Fibroblast of villous mesenchyme (primary cell): ENCODE data around the gene CAMK2G. TPM values are rescaled to one million over a fixed set of nuclear protein-coding genes. Genes with fewer than 3 reads are reported as not detected.
"Not testable (repeated sequence)": the region's sequence is repeated elsewhere in the genome, so short reads cannot be mapped to it uniquely, and the experiment has no call there.

Source experiments
- DNase-seq: peaks from one replicate; pipeline ENCODE4 v3.0.0-alpha.2; 2010; ENCODE audit warnings: low read depth
- H3K4me3 ChIP-seq: 2 replicates; pipeline ENCODE4 v1.5.1; 2011; ENCODE audit warnings: low read depth, mild to moderate bottlenecking, low read length
- total RNA-seq: library from RNA; depleted of rRNA; stranded (reverse); fragments of >200 nt; gene quantifications from 2 replicates; pipeline ENCODE4 v1.2.3, GENCODE V29; 2012
- TF ChIP-seq, protein P1 (sequence below): IDR thresholded peaks from 2 replicates; pipeline ENCODE4 v1.5.1; 2012; ENCODE audit warnings: low read depth, mild to moderate bottlenecking, low read length; ENCODE audit not compliant: insufficient read depth

The CAMK2G gene
- total RNA-seq, 1 donor = 36.7 TPM

DNA sequence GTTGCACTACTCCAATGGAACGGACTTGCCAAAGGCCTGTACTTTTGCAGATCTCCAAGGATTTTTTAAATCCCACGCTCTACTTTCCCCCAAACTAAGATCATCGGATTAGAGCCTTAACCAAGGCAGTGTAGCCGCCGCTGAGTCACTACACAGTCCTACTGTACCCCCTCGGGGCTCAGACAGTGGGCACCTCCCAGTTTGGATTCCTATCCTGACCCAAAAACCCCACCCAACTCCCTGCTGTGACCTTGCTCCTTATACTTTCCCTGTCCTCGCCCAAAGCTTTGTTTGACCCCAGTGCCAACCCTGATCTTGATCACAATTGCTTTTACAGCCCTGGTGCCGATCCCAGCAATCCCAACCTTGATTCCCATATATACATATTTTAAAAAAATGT, 19.1 kb upstream of the CAMK2G start:
- TF ChIP-seq, protein P1, sequence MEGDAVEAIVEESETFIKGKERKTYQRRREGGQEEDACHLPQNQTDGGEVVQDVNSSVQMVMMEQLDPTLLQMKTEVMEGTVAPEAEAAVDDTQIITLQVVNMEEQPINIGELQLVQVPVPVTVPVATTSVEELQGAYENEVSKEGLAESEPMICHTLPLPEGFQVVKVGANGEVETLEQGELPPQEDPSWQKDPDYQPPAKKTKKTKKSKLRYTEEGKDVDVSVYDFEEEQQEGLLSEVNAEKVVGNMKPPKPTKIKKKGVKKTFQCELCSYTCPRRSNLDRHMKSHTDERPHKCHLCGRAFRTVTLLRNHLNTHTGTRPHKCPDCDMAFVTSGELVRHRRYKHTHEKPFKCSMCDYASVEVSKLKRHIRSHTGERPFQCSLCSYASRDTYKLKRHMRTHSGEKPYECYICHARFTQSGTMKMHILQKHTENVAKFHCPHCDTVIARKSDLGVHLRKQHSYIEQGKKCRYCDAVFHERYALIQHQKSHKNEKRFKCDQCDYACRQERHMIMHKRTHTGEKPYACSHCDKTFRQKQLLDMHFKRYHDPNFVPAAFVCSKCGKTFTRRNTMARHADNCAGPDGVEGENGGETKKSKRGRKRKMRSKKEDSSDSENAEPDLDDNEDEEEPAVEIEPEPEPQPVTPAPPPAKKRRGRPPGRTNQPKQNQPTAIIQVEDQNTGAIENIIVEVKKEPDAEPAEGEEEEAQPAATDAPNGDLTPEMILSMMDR = no peak
- DNase-seq = no peak
- no peak overlapping the region for H3K4me3 ChIP-seq

- DNase-seq = peak; percentile 82
- TF ChIP-seq, protein P1 = no peak
These were observed 18.1 kb upstream of the CAMK2G start for GRCh38 chr10:73892310-73893030.

GRCh38 chr10:73891540-73891939, 17.2 kb upstream of the CAMK2G start:
- DNase-seq = no peak
- TF ChIP-seq, protein P1 = no peak

More at GRCh38 chr10:73892310-73893030, 18.1 kb upstream of the CAMK2G start:
- H3K4me3 ChIP-seq = no peak overlapping the region

DNA sequence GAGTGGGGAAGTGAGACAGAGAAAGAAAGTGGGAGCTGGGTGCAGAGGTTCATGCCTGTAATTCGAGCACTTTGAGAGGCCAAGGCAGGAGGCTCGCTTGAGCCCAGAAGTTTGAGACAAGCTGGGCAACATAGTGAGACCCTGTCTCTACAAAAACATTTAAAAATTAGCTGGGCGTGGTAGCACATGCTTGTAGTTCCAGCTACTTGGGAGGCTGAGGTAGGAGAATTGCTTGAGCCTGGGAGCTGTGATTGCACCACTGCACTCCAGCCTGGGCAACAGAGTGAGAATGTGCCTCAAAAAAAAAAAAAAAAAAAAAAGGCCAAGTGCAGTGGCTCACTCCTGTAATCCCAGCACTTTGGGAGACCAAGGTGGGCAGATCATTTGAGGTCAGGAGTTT, 16.5 kb upstream of the CAMK2G start:
- not testable (repeated sequence) for H3K4me3 ChIP-seq, DNase-seq

More at GRCh38 chr10:73891540-73891939, 17.2 kb upstream of the CAMK2G start:
- H3K4me3 ChIP-seq = no peak overlapping the region

DNA sequence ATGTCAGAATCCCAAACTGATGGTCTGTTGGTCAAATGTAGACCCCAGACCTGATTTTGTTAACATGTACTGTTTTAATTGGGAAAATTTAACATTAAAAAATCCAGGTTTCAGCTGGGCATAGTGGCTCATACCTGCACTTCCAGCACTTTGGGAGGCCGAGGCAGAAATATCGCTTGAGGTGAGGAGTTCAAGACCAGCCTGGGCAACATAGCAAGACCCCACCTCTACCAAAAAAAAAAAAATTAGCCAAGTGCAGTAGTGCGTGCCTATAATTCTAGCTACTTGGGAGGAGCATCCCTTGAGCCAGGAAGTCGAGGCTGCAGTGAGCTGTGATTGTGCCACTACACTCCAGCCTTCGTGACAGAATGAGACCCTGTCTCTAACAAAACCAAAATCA, 15.9 kb upstream of the CAMK2G start:
- TF ChIP-seq, protein P1 = no peak
- no peak for DNase-seq
- no peak overlapping the region for H3K4me3 ChIP-seq

DNA sequence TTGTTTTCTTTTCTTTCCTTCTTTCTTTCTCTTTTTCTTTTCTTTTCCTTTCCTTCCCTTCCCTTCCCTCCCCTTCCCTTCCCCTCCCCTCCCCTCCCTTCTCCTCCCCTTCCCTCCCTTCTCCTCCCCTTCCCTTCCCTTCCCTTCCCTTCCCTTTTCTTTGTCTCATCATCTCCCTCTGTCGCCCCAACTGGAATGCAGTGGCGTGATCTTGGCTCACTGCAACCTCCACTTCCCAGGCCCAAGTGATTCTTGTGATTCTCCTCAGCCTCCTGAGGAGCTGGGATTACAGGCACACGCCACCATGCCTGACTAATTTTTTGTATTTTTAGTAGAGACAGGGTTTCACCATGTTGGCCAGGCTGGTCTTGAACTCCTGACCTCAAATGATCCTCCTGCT, 15.1 kb upstream of the CAMK2G start:
- DNase-seq, H3K4me3 ChIP-seq: not testable (repeated sequence)

DNA sequence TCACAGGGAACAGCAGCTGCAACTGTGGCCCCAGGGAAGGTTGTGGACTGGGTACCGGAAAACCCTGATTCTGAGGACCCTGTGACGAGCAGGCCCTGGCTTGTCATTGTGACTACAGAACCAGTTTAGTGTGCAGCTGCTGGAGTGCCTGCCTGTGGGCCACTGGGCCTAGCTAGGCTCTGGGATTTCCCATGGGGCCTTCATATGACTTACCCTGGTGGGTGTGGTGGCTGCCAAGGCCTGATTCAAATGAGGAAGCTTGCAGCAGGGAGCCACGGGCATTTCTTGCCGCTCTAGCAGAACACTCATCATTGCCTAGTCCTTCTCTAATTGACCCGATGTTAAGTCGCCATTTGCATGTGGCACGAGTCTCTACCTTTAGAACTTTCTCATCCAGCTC, 14.7 kb upstream of the CAMK2G start:
- peak; percentile 41 for DNase-seq
- TF ChIP-seq, protein P1 = no peak
- no peak overlapping the region for H3K4me3 ChIP-seq

DNA sequence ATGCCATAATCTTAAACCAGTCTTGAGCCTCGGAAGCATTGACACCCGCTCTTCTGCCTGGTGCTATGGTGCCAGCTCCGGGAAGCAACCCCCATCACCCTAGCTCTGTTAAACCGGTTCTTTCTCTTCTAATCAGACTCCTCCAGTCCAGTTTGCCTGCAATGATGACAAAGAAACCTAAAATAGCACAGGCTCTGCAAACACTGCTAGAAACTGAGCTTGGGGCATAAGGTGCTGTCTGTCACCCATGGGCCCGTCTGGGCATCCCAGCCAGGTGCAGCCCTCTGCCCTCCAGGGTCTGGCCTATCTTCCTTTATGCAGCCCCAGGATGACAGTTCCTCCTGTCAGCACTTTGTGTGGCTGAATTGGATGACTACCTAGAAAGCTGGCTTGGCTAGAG, 14.2 kb upstream of the CAMK2G start:
- DNase-seq = no peak
- no peak overlapping the region for H3K4me3 ChIP-seq
- TF ChIP-seq, protein P1 = no peak
